GM23338 (cell line): ENCODE data around the gene AP1B1. TPM values are rescaled to one million over a fixed set of nuclear protein-coding genes. Genes with fewer than 3 reads are reported as not detected.

Source experiments
- ATAC-seq: fragments of 200-7000 bp; cut with Tn5 transposase; 3 replicates; pipeline ENCODE4 v1.9.1; 2020
- DNase-seq: peaks from one replicate; pipeline ENCODE4 v3.0.0-alpha.2; 2015; ENCODE audit warnings: low spot score
- H2AFZ ChIP-seq: fragments of 200-600 bp; sonication (generic); 2 replicates; pipeline ENCODE4 v1.8.0; 2016; ENCODE audit warnings: antibody characterized with exemption, mild to moderate bottlenecking, moderate library complexity
- H3F3A ChIP-seq: fragments of 200-600 bp; sonication (generic); replicated peaks from 2 replicates; pipeline ENCODE4 v1.8.0; 2017; ENCODE audit warnings: antibody characterized with exemption, mixed run types, low read depth
- H3K27ac ChIP-seq: fragments of 200-600 bp; sonication (generic); 2 replicates; pipeline ENCODE4 v1.6.1; 2016; ENCODE audit warnings: low read depth
- H3K27me3 ChIP-seq: fragments of 200-600 bp; sonication (generic); 2 replicates; pipeline ENCODE4 v1.8.0; 2016; ENCODE audit warnings: mild to moderate bottlenecking, mixed run types, moderate library complexity; ENCODE audit not compliant: insufficient read depth
- H3K36me3 ChIP-seq: fragments of 200-600 bp; sonication (generic); 2 replicates; pipeline ENCODE4 v1.8.0; 2016; ENCODE audit warnings: mild to moderate bottlenecking; ENCODE audit not compliant: insufficient read depth
- H3K4me1 ChIP-seq: fragments of 200-600 bp; sonication (generic); 2 replicates; pipeline ENCODE4 v1.8.0; 2016; ENCODE audit warnings: mild to moderate bottlenecking, moderate library complexity; ENCODE audit not compliant: insufficient read depth
- H3K4me2 ChIP-seq: fragments of 200-600 bp; sonication (generic); 2 replicates; pipeline ENCODE4 v1.7.1; 2017; ENCODE audit warnings: mixed run types
- H3K4me3 ChIP-seq: fragments of 200-600 bp; sonication (generic); 2 replicates; pipeline ENCODE4 v1.6.1; 2016; ENCODE audit warnings: mixed run types
- H3K79me2 ChIP-seq: fragments of 200-600 bp; sonication (generic); replicated peaks from 2 replicates; pipeline ENCODE4 v1.8.0; 2017; ENCODE audit warnings: mild to moderate bottlenecking; ENCODE audit not compliant: insufficient read depth
- H3K9me2 ChIP-seq: fragments of 200-600 bp; sonication (generic); 2 replicates; pipeline ENCODE4 v1.8.0; 2017; ENCODE audit not compliant: insufficient read depth
- H4K20me1 ChIP-seq: fragments of 200-600 bp; sonication (generic); replicated peaks from 2 replicates; pipeline ENCODE4 v1.8.0; 2017; ENCODE audit warnings: mild to moderate bottlenecking; ENCODE audit not compliant: insufficient read depth
- H3K27ac Mint-ChIP-seq: 2 replicates; pipeline ENCODE4 v1.8.0; 2020; ENCODE audit warnings: inconsistent platforms, mild to moderate bottlenecking, moderate library complexity, mixed read lengths
- H3K27me3 Mint-ChIP-seq: 3 replicates; pipeline ENCODE4 v1.8.0; 2022; ENCODE audit warnings: low read depth, mild to moderate bottlenecking, moderate library complexity, mixed read lengths, inconsistent platforms; ENCODE audit not compliant: insufficient read depth, poor library complexity
- H3K36me3 Mint-ChIP-seq: 3 replicates; pipeline ENCODE4 v1.8.0; 2021; ENCODE audit warnings: low read depth, mild to moderate bottlenecking, inconsistent platforms, moderate library complexity, mixed read lengths
- H3K4me1 Mint-ChIP-seq: 3 replicates; pipeline ENCODE4 v1.8.0; 2020; ENCODE audit warnings: mild to moderate bottlenecking, inconsistent platforms, mixed read lengths
- H3K4me3 Mint-ChIP-seq: 3 replicates; pipeline ENCODE4 v1.8.0; 2021; ENCODE audit warnings: moderate library complexity, mild to moderate bottlenecking, inconsistent platforms, mixed read lengths
- H3K9me3 Mint-ChIP-seq: 3 replicates; pipeline ENCODE4 v1.8.0; 2020; ENCODE audit warnings: moderate library complexity, mild to moderate bottlenecking, inconsistent platforms, mixed read lengths
- ETS1 ChIP-seq: IDR thresholded peaks from 2 replicates; pipeline ENCODE4 v1.6.1; 2016; ENCODE audit warnings: antibody characterized with exemption
- JUNB ChIP-seq: IDR thresholded peaks from one replicate; pipeline ENCODE4 v1.6.1; 2016; ENCODE audit warnings: antibody characterized with exemption; ENCODE audit not compliant: unreplicated experiment
- NANOG ChIP-seq: IDR thresholded peaks from 2 replicates; pipeline ENCODE4 v1.6.1; 2016; ENCODE audit warnings: antibody characterized with exemption, borderline replicate concordance
- ZNF331 ChIP-seq: fragments of 250-450 bp; sonication (Bioruptor Pico); IDR thresholded peaks from 2 replicates; pipeline ENCODE4 v1.5.0; 2020; ENCODE audit warnings: low read depth, mild to moderate bottlenecking, moderate library complexity
- polyA plus RNA-seq: library from polyadenylated mRNA; unstranded; fragments of >200 nt; fragmentation: Nextera tagmentation; extraction: Ambion mirVana; gene quantifications from 2 replicates; pipeline ENCODE4 v1.2.1, GENCODE V29; 2016
- total RNA-seq: library from RNA; depleted of rRNA; stranded (reverse); fragments of >200 nt; shearing (Covaris generic); gene quantifications from 2 replicates; pipeline ENCODE4 v1.2.3, GENCODE V29; 2014
- TF ChIP-seq, protein P1 (sequence below), 2 experiments: fragments of 200-600 bp in 1 of 2; sonication (generic) in 1 of 2; conservative IDR thresholded peaks; 2 replicates each; pipeline versions ENCODE4 v1.5.1 to v1.6.1; 2016 to 2017; ENCODE audit warnings: antibody characterized with exemption in 2 of 2, low read depth in 2 of 2, mild to moderate bottlenecking in 2 of 2, moderate library complexity in 1 of 2
- TF ChIP-seq, protein P2 (sequence below): IDR thresholded peaks from one replicate; pipeline ENCODE4 v1.6.1; 2018; ENCODE audit warnings: antibody characterized with exemption; ENCODE audit not compliant: unreplicated experiment
- TF ChIP-seq, protein P3 (sequence below): fragments of 250-450 bp; sonication (Bioruptor Pico); IDR thresholded peaks from 2 replicates; pipeline ENCODE4 v1.5.0; 2020; ENCODE audit warnings: mild to moderate bottlenecking, moderate library complexity

The AP1B1 gene
- total and polyA plus RNA-seq, 2 experiments from 2014 or later, result 19.5 to 74.4 TPM

GRCh38 chr22:29326481-29326880, 61.9 kb downstream of the AP1B1 start:
- no peak overlapping the region for H3K27ac Mint-ChIP-seq
- no peak overlapping the region for H2AFZ ChIP-seq
- H3K79me2 ChIP-seq, result no peaks in the 10 kb centered on the region

More at GRCh38 chr22:29326481-29326880, 61.9 kb downstream of the AP1B1 start:
- ATAC-seq, result no peak
- H3K36me3 ChIP-seq, result no peaks in the 10 kb centered on the region
- no peak overlapping the region for H3K27ac ChIP-seq
- H3K4me1 ChIP-seq, result no peaks in the 10 kb centered on the region
- DNase-seq, result no peak
- H3K27me3 Mint-ChIP-seq, result peaks cover 8% of the 10 kb centered on the region
- H4K20me1 ChIP-seq, result no peaks in the 10 kb centered on the region
- TF ChIP-seq, protein P1, sequence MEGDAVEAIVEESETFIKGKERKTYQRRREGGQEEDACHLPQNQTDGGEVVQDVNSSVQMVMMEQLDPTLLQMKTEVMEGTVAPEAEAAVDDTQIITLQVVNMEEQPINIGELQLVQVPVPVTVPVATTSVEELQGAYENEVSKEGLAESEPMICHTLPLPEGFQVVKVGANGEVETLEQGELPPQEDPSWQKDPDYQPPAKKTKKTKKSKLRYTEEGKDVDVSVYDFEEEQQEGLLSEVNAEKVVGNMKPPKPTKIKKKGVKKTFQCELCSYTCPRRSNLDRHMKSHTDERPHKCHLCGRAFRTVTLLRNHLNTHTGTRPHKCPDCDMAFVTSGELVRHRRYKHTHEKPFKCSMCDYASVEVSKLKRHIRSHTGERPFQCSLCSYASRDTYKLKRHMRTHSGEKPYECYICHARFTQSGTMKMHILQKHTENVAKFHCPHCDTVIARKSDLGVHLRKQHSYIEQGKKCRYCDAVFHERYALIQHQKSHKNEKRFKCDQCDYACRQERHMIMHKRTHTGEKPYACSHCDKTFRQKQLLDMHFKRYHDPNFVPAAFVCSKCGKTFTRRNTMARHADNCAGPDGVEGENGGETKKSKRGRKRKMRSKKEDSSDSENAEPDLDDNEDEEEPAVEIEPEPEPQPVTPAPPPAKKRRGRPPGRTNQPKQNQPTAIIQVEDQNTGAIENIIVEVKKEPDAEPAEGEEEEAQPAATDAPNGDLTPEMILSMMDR (conservative IDR thresholded peaks at IDR 0.05; ENCODE audit: low read depth in 2 of 2), result no peak
- TF ChIP-seq, protein P2, sequence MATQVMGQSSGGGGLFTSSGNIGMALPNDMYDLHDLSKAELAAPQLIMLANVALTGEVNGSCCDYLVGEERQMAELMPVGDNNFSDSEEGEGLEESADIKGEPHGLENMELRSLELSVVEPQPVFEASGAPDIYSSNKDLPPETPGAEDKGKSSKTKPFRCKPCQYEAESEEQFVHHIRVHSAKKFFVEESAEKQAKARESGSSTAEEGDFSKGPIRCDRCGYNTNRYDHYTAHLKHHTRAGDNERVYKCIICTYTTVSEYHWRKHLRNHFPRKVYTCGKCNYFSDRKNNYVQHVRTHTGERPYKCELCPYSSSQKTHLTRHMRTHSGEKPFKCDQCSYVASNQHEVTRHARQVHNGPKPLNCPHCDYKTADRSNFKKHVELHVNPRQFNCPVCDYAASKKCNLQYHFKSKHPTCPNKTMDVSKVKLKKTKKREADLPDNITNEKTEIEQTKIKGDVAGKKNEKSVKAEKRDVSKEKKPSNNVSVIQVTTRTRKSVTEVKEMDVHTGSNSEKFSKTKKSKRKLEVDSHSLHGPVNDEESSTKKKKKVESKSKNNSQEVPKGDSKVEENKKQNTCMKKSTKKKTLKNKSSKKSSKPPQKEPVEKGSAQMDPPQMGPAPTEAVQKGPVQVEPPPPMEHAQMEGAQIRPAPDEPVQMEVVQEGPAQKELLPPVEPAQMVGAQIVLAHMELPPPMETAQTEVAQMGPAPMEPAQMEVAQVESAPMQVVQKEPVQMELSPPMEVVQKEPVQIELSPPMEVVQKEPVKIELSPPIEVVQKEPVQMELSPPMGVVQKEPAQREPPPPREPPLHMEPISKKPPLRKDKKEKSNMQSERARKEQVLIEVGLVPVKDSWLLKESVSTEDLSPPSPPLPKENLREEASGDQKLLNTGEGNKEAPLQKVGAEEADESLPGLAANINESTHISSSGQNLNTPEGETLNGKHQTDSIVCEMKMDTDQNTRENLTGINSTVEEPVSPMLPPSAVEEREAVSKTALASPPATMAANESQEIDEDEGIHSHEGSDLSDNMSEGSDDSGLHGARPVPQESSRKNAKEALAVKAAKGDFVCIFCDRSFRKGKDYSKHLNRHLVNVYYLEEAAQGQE, result no peak
- TF ChIP-seq, protein P3, sequence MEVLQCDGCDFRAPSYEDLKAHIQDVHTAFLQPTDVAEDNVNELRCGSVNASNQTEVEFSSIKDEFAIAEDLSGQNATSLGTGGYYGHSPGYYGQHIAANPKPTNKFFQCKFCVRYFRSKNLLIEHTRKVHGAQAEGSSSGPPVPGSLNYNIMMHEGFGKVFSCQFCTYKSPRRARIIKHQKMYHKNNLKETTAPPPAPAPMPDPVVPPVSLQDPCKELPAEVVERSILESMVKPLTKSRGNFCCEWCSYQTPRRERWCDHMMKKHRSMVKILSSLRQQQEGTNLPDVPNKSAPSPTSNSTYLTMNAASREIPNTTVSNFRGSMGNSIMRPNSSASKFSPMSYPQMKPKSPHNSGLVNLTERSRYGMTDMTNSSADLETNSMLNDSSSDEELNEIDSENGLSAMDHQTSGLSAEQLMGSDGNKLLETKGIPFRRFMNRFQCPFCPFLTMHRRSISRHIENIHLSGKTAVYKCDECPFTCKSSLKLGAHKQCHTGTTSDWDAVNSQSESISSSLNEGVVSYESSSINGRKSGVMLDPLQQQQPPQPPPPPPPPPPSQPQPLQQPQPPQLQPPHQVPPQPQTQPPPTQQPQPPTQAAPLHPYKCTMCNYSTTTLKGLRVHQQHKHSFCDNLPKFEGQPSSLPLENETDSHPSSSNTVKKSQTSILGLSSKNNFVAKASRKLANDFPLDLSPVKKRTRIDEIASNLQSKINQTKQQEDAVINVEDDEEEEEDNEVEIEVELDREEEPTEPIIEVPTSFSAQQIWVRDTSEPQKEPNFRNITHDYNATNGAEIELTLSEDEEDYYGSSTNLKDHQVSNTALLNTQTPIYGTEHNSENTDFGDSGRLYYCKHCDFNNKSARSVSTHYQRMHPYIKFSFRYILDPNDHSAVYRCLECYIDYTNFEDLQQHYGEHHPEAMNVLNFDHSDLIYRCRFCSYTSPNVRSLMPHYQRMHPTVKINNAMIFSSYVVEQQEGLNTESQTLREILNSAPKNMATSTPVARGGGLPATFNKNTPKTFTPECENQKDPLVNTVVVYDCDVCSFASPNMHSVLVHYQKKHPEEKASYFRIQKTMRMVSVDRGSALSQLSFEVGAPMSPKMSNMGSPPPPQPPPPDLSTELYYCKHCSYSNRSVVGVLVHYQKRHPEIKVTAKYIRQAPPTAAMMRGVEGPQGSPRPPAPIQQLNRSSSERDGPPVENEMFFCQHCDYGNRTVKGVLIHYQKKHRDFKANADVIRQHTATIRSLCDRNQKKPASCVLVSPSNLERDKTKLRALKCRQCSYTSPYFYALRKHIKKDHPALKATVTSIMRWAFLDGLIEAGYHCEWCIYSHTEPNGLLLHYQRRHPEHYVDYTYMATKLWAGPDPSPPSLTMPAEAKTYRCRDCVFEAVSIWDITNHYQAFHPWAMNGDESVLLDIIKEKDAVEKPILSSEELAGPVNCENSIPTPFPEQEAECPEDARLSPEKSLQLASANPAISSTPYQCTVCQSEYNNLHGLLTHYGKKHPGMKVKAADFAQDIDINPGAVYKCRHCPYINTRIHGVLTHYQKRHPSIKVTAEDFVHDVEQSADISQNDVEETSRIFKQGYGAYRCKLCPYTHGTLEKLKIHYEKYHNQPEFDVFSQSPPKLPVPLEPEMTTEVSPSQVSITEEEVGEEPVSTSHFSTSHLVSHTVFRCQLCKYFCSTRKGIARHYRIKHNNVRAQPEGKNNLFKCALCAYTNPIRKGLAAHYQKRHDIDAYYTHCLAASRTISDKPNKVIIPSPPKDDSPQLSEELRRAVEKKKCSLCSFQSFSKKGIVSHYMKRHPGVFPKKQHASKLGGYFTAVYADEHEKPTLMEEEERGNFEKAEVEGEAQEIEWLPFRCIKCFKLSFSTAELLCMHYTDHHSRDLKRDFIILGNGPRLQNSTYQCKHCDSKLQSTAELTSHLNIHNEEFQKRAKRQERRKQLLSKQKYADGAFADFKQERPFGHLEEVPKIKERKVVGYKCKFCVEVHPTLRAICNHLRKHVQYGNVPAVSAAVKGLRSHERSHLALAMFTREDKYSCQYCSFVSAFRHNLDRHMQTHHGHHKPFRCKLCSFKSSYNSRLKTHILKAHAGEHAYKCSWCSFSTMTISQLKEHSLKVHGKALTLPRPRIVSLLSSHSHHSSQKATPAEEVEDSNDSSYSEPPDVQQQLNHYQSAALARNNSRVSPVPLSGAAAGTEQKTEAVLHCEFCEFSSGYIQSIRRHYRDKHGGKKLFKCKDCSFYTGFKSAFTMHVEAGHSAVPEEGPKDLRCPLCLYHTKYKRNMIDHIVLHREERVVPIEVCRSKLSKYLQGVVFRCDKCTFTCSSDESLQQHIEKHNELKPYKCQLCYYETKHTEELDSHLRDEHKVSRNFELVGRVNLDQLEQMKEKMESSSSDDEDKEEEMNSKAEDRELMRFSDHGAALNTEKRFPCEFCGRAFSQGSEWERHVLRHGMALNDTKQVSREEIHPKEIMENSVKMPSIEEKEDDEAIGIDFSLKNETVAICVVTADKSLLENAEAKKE (CRISPR knock-in tag), result no peak
- TF ChIP-seq JUNB (no peak), ETS1 (no peak), ZNF331 (CRISPR knock-in tag) (no peak), NANOG (no peak)
- H3K27me3 ChIP-seq, result no peaks in the 10 kb centered on the region
- no peak overlapping the region for H3K4me3 ChIP-seq
- no peaks in the 10 kb centered on the region for H3K9me2 ChIP-seq
- no peak overlapping the region for H3K4me2 ChIP-seq
- no peaks in the 10 kb centered on the region for H3F3A ChIP-seq
- H3K36me3 Mint-ChIP-seq, result peaks cover 7% of the 10 kb centered on the region
- peaks cover 6% of the 10 kb centered on the region; the same call in 1 of the 3 replicates for H3K4me1 Mint-ChIP-seq
- no peaks in the 10 kb centered on the region for H3K9me3 Mint-ChIP-seq
- no peak overlapping the region for H3K4me3 Mint-ChIP-seq
